GM13977 (cell line): Measurements from ENCODE around the gene TAF4B.

ENCODE experiments used
- DNase-seq: peaks from one replicate; pipeline ENCODE4 v3.0.0; 2012; ENCODE audit warnings: low spot score
- CTCF ChIP-seq: IDR thresholded peaks from 2 replicates; pipeline ENCODE4 v1.5.1; 2012; ENCODE audit warnings: mild to moderate bottlenecking, control low read depth; ENCODE audit not compliant: insufficient read depth; ENCODE audit errors: extremely low read depth, missing control alignments
- in situ Hi-C: fragments of 300-500 bp; cut with MboI; formaldehyde crosslinking; loops from one replicate; pipeline ENCODE4 v1.12.0; 2022; ENCODE audit warnings: low sequenced_read_pairs, low pct_unique_long_range_greater_than_20kb, mixed read lengths, inconsistent platforms; ENCODE audit not compliant: unreplicated experiment

The TAF4B gene

GRCh38 chr18:26322890-26323653, 96.8 kb downstream of the TAF4B start:
- no peak for DNase-seq
- in situ Hi-C loops = no loop called here
- TF ChIP-seq CTCF = no peak

GRCh38 chr18:26325771-26326170, 99.5 kb downstream of the TAF4B start:
- TF ChIP-seq CTCF = no peak
- in situ Hi-C loops = no loop called here
- no peak for DNase-seq

- TF ChIP-seq CTCF = no peak
- DNase-seq = no peak
- in situ Hi-C loops = no loop called here
Measured at GRCh38 chr18:26327062-26327461, 100.8 kb downstream of the TAF4B start.

- DNase-seq = no peak
- in situ Hi-C loops = no loop called here
- TF ChIP-seq CTCF = no peak
Measured at GRCh38 chr18:26332991-26333390, 106.7 kb downstream of the TAF4B start.

- in situ Hi-C loops = no loop called here
- DNase-seq = no peak
- no peak for TF ChIP-seq CTCF
Measured at GRCh38 chr18:26335156-26335555, 108.9 kb downstream of the TAF4B start.

- in situ Hi-C loops = no loop called here
Measured at GRCh38 chr18:26335571-26336487, 109.6 kb downstream of the TAF4B start.

More at GRCh38 chr18:26335571-26336487, 109.6 kb downstream of the TAF4B start:
- no peak for DNase-seq
- no peak for TF ChIP-seq CTCF
